ENCODE measurements around the gene SLC30A2. TPM values are rescaled to one million over a fixed set of nuclear protein-coding genes. Genes with fewer than 3 reads are reported as not detected.

SLC30A2 gene
- total and polyA plus RNA-seq, 9 of the 15 experiments (the other 6 are each of a cell fraction or from before 2014, with no cell fraction given), result 0.01 to 0.18 (median 0.06) TPM; not detected in 3

GRCh38 chr1:26083208-26083607 is 37.3 kb upstream of the SLC30A2 start:
- 40% methylated on average over 5 of the region's 5 CpGs for WGBS (ENCODE audit: insufficient coverage, low coverage, missing lambda C conversion rate)
- intact Hi-C loops (cut with micrococcal nuclease), result no loop called here
- Histone ChIP-seq H3K27me3 (ENCODE audit: control insufficient read depth in 2 of 2, insufficient read depth in 2 of 2, low read length in 2 of 2) (no peaks in the 10 kb centered on the region), H3K9ac (ENCODE audit: insufficient read depth in 1 of 2, low read depth in 2 of 2, low read length in 2 of 2) (peak overlapping the region in 1 of 2 experiments; percentile 30; a peak in 1 of 4 replicates), H3K4me3 (no peak overlapping the region), H3K4me1 (replicated peaks in 1 of 2; ENCODE audit: control insufficient read depth in 2 of 2, insufficient read depth in 2 of 2, low read length in 2 of 2) (peaks cover 16 to 42% of the 10 kb centered on the region in 2 experiments), H2AFZ (ENCODE audit: low read depth, low read length) (peak overlapping the region; percentile 54), H3K36me3 (ENCODE audit: control insufficient read depth, insufficient read depth, low read length) (no peaks in the 10 kb centered on the region), H3K79me2 (ENCODE audit: control insufficient read depth, insufficient read depth, low read length) (no peaks in the 10 kb centered on the region), H3K9me1 (ENCODE audit: control insufficient read depth, insufficient read depth, low read length) (no peaks in the 10 kb centered on the region), H4K20me1 (replicated peaks; ENCODE audit: control insufficient read depth, insufficient read depth, low read length) (no peaks in the 10 kb centered on the region), H3K9me3 (replicated peaks; ENCODE audit: control insufficient read depth, insufficient read depth, low read depth, low read length) (no peaks in the 10 kb centered on the region), H3K4me2 (ENCODE audit: insufficient read depth, low read length) (no peak overlapping the region), H3K27ac (ENCODE audit: extremely low read depth, low read depth, low read length) (no peak overlapping the region)
- no peak for TF ChIP-seq DPF2 (IDR thresholded peaks at IDR 0.05)
- TF ChIP-seq ZNF217 (CRISPR knock-in tag; IDR thresholded peaks at IDR 0.05), result no peak
- TF ChIP-seq SAP30 (IDR thresholded peaks at IDR 0.05; ENCODE audit: borderline replicate concordance, insufficient read depth, low read depth, low read length, poor library complexity, severe bottlenecking), result no peak
- TF ChIP-seq FOXP4 (CRISPR knock-in tag; IDR thresholded peaks at IDR 0.05; ENCODE audit: borderline replicate concordance), result 0 out of 2 replicates have a peak, but pooled peaks have one; percentile 64
- no peak for TF ChIP-seq KAT2B (IDR thresholded peaks at IDR 0.05; ENCODE audit: low read depth, low read length)
- TF ChIP-seq MEF2A (IDR thresholded peaks at IDR 0.05; ENCODE audit: control insufficient read depth, low read depth, low read length), result peak; percentile 87
- TF ChIP-seq ATF3 (IDR thresholded peaks at IDR 0.05), result peak; percentile 46; the same call in 1 of the 2 replicates
- no peak for TF ChIP-seq ATF3 (CRISPR knock-in tag; conservative IDR thresholded peaks at IDR 0.05)
- TF ChIP-seq PYGO2 (tag; IDR thresholded peaks at IDR 0.05), result no peak
- 0 out of 2 replicates have a peak, but pooled peaks have one; percentile 22 for TF ChIP-seq NR2C2 (CRISPR knock-in tag; IDR thresholded peaks at IDR 0.05)
- no peak for TF ChIP-seq NR2C2 (tag; IDR thresholded peaks at IDR 0.05)
- no peak for TF ChIP-seq RBM39 (optimal IDR thresholded peaks at IDR 0.05; ENCODE audit: low read depth, low read length)
- no peak for TF ChIP-seq ZNF583 (CRISPR knock-in tag; IDR thresholded peaks at IDR 0.05)
- TF ChIP-seq HIVEP1 (CRISPR knock-in tag; IDR thresholded peaks at IDR 0.05), result no peak
- in situ Hi-C loops (cut with MboI), result no loop called here
- ATAC-seq, result peak; percentile 11; the same call in 1 of the 3 replicates
- no peak for DNase-seq (ENCODE audit: extremely low read depth in 1 of 4, low spot score in 3 of 4)
- no TSS peak for BruUV-seq (replicated peaks)
- no peak for FAIRE-seq
- ChIA-PET CTCF (ENCODE audit: low intra/inter-chr PET ratio) (no interaction called here), POLR2A (interaction anchor here (0.7 to 3.4 kb wide), 13 partner anchors 9 to 253 kb away, joined by 3 to 17 read pairs (median 4); partner anchors contain the start of gene ZNF593)
